Hepatic stellate cell (primary cell): ENCODE measurements around the gene OGFOD3.
A peak's percentile ranks its signal among the peaks of the same experiment; 100 is the strongest.
"Not testable (repeated sequence)": the region's sequence is repeated elsewhere in the genome, so short reads cannot be mapped to it uniquely, and the experiment has no call there.

Experiments
- DNase-seq: peaks from one replicate; pipeline ENCODE4 v3.0.0; 2011; ENCODE audit warnings: low spot score

The OGFOD3 gene

GRCh38 chr17:82351713-82352488 lies 66.5 kb downstream of the OGFOD3 start:
- DNase-seq, result peak; percentile 94

- no peak for DNase-seq
These were observed 67.1 kb downstream of the OGFOD3 start for GRCh38 chr17:82351254-82351712.

- no peak for DNase-seq
These were observed 68.0 kb downstream of the OGFOD3 start for GRCh38 chr17:82350182-82351030.

GRCh38 chr17:82349287-82349701 lies 69.1 kb downstream of the OGFOD3 start:
- DNase-seq, result no peak

GRCh38 chr17:82348866-82349265 lies 69.5 kb downstream of the OGFOD3 start:
- no peak for DNase-seq

GRCh38 chr17:82348434-82348833 lies 70.0 kb downstream of the OGFOD3 start:
- DNase-seq, result no peak

GRCh38 chr17:82347994-82348393 lies 70.4 kb downstream of the OGFOD3 start:
- not testable (repeated sequence) for DNase-seq

- no peak for DNase-seq
These were observed 71.8 kb downstream of the OGFOD3 start for GRCh38 chr17:82346342-82347300.

- DNase-seq, result no peak
These were observed 73.0 kb downstream of the OGFOD3 start for GRCh38 chr17:82345151-82345976.

GRCh38 chr17:82344175-82344907 lies 74.0 kb downstream of the OGFOD3 start:
- no peak for DNase-seq

- no peak for DNase-seq
These were observed 74.8 kb downstream of the OGFOD3 start for GRCh38 chr17:82343560-82343959.

- DNase-seq, result no peak
These were observed 75.9 kb downstream of the OGFOD3 start for GRCh38 chr17:82342361-82343079.

- DNase-seq, result no peak
These were observed 78.5 kb downstream of the OGFOD3 start for GRCh38 chr17:82339634-82340580.
